Common myeloid progenitor, CD34-positive (primary cell): ENCODE results near the gene ANKS6.
"Not testable (repeated sequence)": the region's sequence is repeated elsewhere in the genome, so short reads cannot be mapped to it uniquely, and the experiment has no call there.

ENCODE experiments used
- CTCF ChIA-PET: fragments of 350-600 bp; sonication (Branson Sonifier 250); formaldehyde crosslinking; loops from one replicate; lab custom pipeline; 2021; ENCODE audit warnings: antibody characterized with exemption; lab: Charles Lee
- POLR2A ChIA-PET: fragments of 350-600 bp; sonication (Branson Sonifier 250); formaldehyde crosslinking; loops from one replicate; lab custom pipeline; 2021; ENCODE audit warnings: antibody characterized with exemption; lab: Charles Lee
- DNase-seq, 3 donors: peaks; one replicate each; pipeline versions ENCODE4 v3.0.0 to v3.0.0-alpha.2; 2013
- H3K27ac ChIP-seq, 2 experiments: 1 replicate in 1 of 2; 2 replicates in 1 of 2; pipeline ENCODE4 v1.7.0; 2013; ENCODE audit warnings: inconsistent platforms in 2 of 2, low read length in 2 of 2, mild to moderate bottlenecking in 2 of 2, low read depth in 1 of 2, moderate library complexity in 1 of 2; ENCODE audit not compliant: severe bottlenecking in 2 of 2, insufficient read depth in 1 of 2, poor library complexity in 1 of 2
- H3K27me3 ChIP-seq, 5 experiments: replicated peaks in 2 of 5; 1 replicate in 3 of 5; 2 replicates in 2 of 5; pipeline versions ENCODE4 v1.6.1 to v1.7.0; 2013; ENCODE audit warnings: low read length in 4 of 5, mild to moderate bottlenecking in 2 of 5, moderate library complexity in 2 of 5, inconsistent platforms in 1 of 5; ENCODE audit not compliant: insufficient read depth in 5 of 5, control insufficient read depth in 4 of 5
- H3K36me3 ChIP-seq, 4 experiments: 1 replicate in 2 of 4; 2 replicates in 2 of 4; pipeline versions ENCODE4 v1.6.1 to v1.7.0; 2013; ENCODE audit warnings: low read length in 3 of 4, control low read depth in 1 of 4, mild to moderate bottlenecking in 1 of 4; ENCODE audit not compliant: control insufficient read depth in 4 of 4, insufficient read depth in 4 of 4
- H3K4me1 ChIP-seq, 4 experiments: 1 replicate in 3 of 4; 2 replicates in 1 of 4; pipeline versions ENCODE4 v1.6.1 to v1.7.1; 2013; ENCODE audit warnings: low read length in 3 of 4, mild to moderate bottlenecking in 3 of 4, control low read depth in 1 of 4, inconsistent platforms in 1 of 4, moderate library complexity in 1 of 4; ENCODE audit not compliant: control insufficient read depth in 4 of 4, insufficient read depth in 4 of 4; ENCODE audit errors: control extremely low read depth in 1 of 4
- H3K4me3 ChIP-seq, 7 experiments: 1 replicate in 4 of 7; 2 replicates in 3 of 7; pipeline versions ENCODE4 v1.5.1 to v1.7.0; 2013; ENCODE audit warnings: mild to moderate bottlenecking in 7 of 7, low read length in 6 of 7, moderate library complexity in 6 of 7, inconsistent platforms in 2 of 7, low read depth in 2 of 7, control low read depth in 1 of 7; ENCODE audit not compliant: insufficient read depth in 4 of 7, control insufficient read depth in 1 of 7; ENCODE audit errors: extremely low read depth in 1 of 7
- H3K9me3 ChIP-seq, 5 experiments: 1 replicate in 4 of 5; 2 replicates in 1 of 5; pipeline versions ENCODE4 v1.6.1 to v1.7.1; 2013; ENCODE audit warnings: low read length in 4 of 5, mild to moderate bottlenecking in 2 of 5, inconsistent platforms in 1 of 5, low read depth in 1 of 5, moderate library complexity in 1 of 5; ENCODE audit not compliant: control insufficient read depth in 4 of 5, insufficient read depth in 2 of 5; ENCODE audit errors: control extremely low read depth in 1 of 5
- WGBS: methylation state at CpG from one replicate; pipeline ENCODE4 v1.1.5; 2013; ENCODE audit not compliant: insufficient coverage; 5-methylcytosine and 5-hydroxymethylcytosine counted together

The ANKS6 gene

DNA sequence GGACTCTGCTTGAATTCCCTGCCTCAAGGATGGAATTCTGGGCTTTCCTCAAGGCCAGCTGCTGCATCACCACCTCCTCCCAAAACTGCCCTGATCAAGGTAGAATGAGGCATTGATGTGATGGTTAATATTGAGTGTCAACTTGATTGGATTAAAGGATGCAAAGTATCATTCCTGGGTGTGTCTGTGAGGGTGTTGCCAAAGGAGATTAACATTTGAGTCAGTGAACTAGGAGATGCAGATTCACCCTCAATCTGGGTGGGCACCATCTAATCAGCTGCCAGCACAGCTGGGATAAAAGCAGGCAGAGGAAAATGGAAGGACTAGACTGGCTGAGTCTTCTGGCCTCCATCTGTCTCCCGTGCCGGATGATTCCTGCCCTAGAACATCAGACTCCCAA, 111.5 kb downstream of the ANKS6 start:
- H3K27ac ChIP-seq, H3K36me3 ChIP-seq, POLR2A ChIA-PET, H3K27me3 ChIP-seq, H3K4me3 ChIP-seq, DNase-seq, H3K9me3 ChIP-seq: not testable (repeated sequence)
- H3K4me1 ChIP-seq: peaks cover 0 to 13% (median 9%) of the 10 kb centered on the region in 4 experiments
- WGBS: no CpG with 5 or more reads among the region's 2 CpGs
- CTCF ChIA-PET: interaction anchor here (1.0 kb wide), 1 partner anchor 16 kb away, joined by 3 read pairs; no protein-coding TSS in a partner anchor
